Raji (cell line): ENCODE data around the gene TMED10.

Experiments
- POLR2A ChIP-seq: IDR thresholded peaks from 2 replicates; pipeline ENCODE4 v1.6.1; 2011; ENCODE audit warnings: low read depth, low read length, control low read depth; ENCODE audit not compliant: insufficient read depth

Gene TMED10

DNA sequence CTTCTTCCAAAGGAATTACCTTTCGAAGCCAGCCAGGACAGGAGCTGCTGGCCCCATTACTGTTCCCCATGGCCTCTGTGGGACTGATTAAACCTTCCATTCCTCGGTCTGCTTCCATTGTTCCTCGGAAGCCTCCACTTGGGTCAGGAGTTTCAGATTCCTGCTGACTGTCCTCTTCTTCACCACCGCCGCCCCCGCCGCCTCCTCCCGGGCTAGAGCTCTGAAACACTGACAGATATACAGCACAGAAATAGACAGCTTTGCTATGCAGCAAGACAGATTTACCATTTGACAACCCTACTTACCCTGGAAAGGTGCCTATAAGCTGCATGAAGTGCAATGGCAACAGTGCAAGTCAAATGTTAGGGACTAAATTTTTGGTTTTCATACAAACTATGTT, 85.2 kb downstream of the TMED10 start:
- TF ChIP-seq POLR2A = no peak

DNA sequence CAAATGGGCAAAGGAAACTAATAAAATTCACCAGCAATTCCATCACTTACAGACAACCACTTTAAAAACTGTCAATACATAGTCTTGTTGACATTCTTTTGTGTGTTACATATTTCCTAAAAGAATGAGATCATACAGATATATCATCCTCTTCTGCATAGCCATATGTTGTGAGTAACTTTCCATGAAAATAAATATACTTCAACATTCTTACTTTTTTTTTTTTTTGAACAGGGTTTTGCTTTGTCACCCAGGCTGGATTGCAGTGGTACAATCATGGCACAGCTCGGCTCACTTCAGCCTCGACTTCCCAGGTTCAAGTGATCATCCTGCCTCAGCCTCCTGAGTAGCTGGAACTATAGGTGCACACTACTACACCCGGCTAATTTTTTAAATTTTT, 86.1 kb downstream of the TMED10 start:
- no peak for TF ChIP-seq POLR2A

DNA sequence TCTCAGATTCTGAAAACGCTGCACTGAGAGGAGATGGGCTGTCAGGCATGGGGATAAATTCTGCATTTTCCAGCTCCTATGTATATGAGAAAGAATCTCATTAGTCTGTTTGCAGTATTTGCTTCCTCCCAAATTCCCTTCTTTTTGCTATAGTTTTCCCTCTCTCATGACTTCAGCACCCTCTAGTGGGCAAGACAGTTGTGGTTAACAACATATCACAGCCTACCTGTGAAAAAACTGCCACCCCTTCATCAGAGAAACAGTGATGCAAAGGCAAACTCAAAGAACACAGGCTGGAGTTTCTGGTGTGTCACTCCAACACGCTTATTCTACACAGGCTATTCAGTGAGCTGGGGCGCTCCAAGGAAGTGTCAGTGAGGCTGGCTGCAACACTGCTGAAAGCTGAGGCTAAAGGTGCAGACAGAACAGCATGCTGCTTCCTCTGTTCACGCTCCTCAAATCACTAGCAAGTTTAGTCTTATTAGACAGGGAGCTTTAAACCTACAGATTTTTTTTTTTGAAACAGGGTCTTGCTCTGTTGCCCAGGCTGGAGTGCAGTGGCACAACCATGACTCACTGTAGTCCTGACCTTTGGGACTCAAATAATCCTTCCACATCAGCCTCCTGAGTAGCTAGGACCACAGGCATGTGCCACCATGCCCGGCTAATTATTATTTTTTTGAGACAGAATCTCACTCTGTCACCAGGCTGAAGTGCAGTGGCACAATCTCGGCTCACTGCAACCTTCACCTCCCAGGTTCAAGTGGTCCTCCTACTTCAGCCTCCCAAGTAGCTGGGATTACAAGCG, 87.6 kb downstream of the TMED10 start:
- TF ChIP-seq POLR2A = no peak

DNA sequence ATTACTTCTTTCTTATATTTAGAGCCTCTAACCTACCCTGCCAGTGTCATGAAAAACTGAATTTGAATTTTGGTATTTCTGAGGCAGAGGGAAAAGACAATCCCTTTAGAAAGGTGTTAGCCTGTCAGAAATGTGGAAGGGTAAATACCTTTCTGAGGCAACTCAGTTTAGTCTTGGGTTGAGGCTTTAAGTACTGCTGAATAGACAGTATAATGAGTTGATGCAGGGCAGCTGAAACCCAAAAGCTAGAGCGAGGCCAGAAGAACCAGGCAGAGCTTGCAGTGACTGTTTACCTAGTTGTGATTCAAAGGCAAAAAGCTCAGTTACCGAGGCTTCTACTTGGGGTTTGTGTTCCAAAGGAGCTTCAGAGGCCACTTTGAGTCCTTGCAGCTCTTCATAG, 88.3 kb downstream of the TMED10 start:
- TF ChIP-seq POLR2A = no peak

DNA sequence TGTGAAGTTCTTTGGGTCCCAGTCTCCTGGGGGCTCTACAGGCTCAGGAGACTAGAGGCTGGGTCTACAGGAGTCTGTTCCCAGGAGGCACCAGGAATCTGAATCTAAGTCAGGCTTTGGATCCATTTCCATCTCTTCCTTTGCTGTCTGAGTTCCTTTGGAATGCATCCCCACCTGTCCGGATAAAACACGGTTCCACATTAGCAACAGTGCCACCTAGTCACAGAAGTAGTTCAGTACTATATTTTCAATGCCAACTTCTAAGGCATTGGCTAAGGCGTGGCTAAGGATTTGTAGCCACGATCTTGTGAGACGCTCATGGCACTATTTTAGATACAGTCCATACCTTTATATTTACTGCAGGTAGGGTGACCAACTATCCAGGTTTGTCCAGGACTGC, 91.9 kb downstream of the TMED10 start:
- no peak for TF ChIP-seq POLR2A

DNA sequence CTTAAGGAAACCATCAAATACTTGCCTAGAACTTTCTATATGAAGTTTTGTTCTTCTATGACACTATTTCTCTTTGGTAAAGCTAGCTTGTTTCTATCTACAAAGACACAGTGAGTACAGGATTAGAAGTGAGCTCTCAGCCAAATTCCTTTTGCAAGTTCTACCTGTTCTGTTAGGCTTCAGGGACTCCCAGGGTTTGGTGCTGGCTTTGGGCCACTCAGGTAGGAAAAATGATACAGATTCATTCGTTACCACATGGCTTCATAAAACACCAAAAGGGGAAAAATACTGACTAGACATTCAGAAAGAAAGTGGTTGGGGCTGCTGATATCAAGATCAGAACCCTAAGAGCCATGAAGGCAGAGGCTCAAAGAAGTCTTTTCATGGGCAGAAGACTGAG, 93.1 kb downstream of the TMED10 start:
- TF ChIP-seq POLR2A = no peak

DNA sequence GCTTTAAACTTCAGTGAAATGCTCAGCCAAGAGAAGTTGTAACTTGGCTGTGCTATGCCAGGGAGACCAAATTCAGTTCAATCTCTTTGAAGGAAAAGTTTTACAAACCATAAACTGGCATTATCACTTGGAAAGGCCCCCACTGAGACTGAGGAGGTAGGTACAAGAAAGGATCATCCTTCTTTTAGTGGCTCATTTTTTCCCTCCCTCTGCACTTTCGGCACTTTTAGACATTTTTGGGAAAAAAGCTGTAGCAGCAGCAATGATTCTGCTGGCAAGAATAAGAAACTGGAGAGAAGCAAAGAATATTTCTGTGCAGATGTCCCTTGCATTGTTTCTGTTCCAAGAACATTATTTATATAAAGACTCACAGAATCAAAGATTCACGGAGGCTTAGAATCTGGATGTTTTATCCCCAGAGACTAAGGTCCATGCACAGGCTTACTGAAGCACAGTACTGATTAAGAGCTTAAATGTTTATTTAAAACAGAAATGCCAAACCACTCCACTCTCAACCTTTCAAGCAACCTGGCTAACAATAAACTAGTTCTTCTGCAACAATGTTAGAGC, 94.7 kb downstream of the TMED10 start:
- TF ChIP-seq POLR2A = no peak
